Measurements from ENCODE around the gene MYT1. TPM values are rescaled to one million over a fixed set of nuclear protein-coding genes. Genes with fewer than 3 reads are reported as not detected.

MYT1 gene
- total and polyA plus RNA-seq, 2 of the 8 experiments (the other 6 are each of a cell fraction or from before 2014, with no cell fraction given): 0.63 to 2.0 TPM

DNA sequence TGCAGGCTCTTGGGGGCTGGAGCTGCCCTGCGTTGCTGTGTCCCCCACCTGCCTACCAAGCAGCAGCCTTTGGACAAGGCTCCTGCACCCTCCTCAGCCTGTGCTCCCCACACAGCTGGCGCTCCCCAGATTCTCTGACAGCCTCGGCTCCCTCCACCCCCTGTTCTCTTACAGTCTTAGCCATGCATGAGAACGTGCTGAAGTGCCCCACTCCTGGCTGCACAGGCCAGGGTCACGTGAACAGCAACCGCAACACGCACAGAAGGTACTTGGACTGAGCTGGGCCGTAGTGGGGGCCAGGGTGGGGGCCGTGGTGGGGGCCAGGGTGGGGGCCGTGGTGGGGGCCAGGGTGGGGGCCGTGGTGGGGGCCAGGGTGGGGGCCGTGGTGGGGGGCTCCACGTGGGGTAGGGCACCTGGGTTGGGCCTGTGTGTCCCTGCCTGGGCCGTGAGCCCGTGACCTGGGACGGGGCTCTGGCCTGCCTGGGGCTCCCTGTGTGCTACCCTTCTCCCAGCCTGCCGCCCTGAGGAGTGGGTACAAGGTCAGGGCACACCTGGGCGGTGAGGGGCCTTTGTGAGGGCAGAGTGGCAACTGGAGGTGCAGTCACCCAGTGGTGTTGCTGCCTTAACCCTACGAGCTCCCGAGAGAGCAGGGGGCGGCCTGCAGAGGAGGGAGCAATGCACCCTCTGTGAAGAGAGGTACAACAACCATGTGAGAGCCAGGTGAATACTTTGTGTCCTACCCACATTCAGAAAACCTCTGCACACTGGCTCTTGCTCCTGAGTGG, 47.8 kb downstream of the MYT1 start (continued):
- TF ChIP-seq ATF2 (IDR thresholded peaks at IDR 0.05; ENCODE audit: low read length) (no peak), ASH2L (IDR thresholded peaks at IDR 0.05; ENCODE audit: low read length) (no peak), HDAC6 (IDR thresholded peaks at IDR 0.05; ENCODE audit: low read depth, low read length) (no peak), POLR2AphosphoS5 (IDR thresholded peaks at IDR 0.05; ENCODE audit: low read depth, low read length) (no peak), ZNF274 (IDR thresholded peaks at IDR 0.05; ENCODE audit: borderline replicate concordance, extremely low read depth, low read length) (no peak), CHD2 (IDR thresholded peaks at IDR 0.05; ENCODE audit: low read length) (no peak), MAFK (IDR thresholded peaks at IDR 0.05; ENCODE audit: low read depth, low read length) (no peak), BRCA1 (IDR thresholded peaks at IDR 0.05; ENCODE audit: low read depth, low read length) (no peak), SUZ12 (IDR thresholded peaks at IDR 0.05; ENCODE audit: low read length) (no peak), TAF7 (optimal IDR thresholded peaks at IDR 0.05; ENCODE audit: borderline replicate concordance, low read depth, low read length) (no peak), JUND (IDR thresholded peaks at IDR 0.05; ENCODE audit: low read length) (no peak)
- TF ChIP-seq, protein P1, sequence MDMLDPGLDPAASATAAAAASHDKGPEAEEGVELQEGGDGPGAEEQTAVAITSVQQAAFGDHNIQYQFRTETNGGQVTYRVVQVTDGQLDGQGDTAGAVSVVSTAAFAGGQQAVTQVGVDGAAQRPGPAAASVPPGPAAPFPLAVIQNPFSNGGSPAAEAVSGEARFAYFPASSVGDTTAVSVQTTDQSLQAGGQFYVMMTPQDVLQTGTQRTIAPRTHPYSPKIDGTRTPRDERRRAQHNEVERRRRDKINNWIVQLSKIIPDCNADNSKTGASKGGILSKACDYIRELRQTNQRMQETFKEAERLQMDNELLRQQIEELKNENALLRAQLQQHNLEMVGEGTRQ (IDR thresholded peaks at IDR 0.05; ENCODE audit: low read length): no peak

All from H1 (cell line).